HG03469 (cell line): ENCODE measurements around the gene KIAA1217.

Experiments
- ATAC-seq: cut with Tn5 transposase; IDR thresholded peaks from one replicate; pipeline ENCODE4 v1.9.1; 2021; ENCODE audit warnings: mild to moderate bottlenecking, moderate library complexity, moderate number of reproducible peaks; ENCODE audit not compliant: unreplicated experiment

KIAA1217 gene

GRCh38 chr10:24570658-24571426 lies 361.9 kb downstream of the KIAA1217 start:
- no peak for ATAC-seq

- ATAC-seq, result no peak
Measured at GRCh38 chr10:24571870-24572450, 363.0 kb downstream of the KIAA1217 start.

GRCh38 chr10:24574161-24574560 lies 365.2 kb downstream of the KIAA1217 start:
- no peak for ATAC-seq

GRCh38 chr10:24574578-24575155 lies 365.7 kb downstream of the KIAA1217 start:
- no peak for ATAC-seq

- no peak for ATAC-seq
Measured at GRCh38 chr10:24575481-24576002, 366.6 kb downstream of the KIAA1217 start.

- ATAC-seq, result no peak
Measured at GRCh38 chr10:24579448-24579847, 370.5 kb downstream of the KIAA1217 start.

GRCh38 chr10:24579906-24580305 lies 371.0 kb downstream of the KIAA1217 start:
- ATAC-seq, result no peak

- no peak for ATAC-seq
Measured at GRCh38 chr10:24589265-24589664, 380.3 kb downstream of the KIAA1217 start.

GRCh38 chr10:24590697-24591457 lies 381.9 kb downstream of the KIAA1217 start:
- no peak for ATAC-seq

- no peak for ATAC-seq
Measured at GRCh38 chr10:24596217-24596930, 387.4 kb downstream of the KIAA1217 start.

GRCh38 chr10:24597426-24597825 lies 388.5 kb downstream of the KIAA1217 start:
- no peak for ATAC-seq
